Stimulated activated CD4-positive, alpha-beta T cell treated with anti-CD3 and anti-CD28 coated beads, Interleukin-4, amount 100 ng/mL, for 4 hours (primary cell): Measurements from ENCODE around the gene SULT1C3.
"Not testable (repeated sequence)": the region's sequence is repeated elsewhere in the genome, so short reads cannot be mapped to it uniquely, and the experiment has no call there.

Experiments used
- DNase-seq, 2 experiments: peaks; one replicate each; pipeline ENCODE4 v3.0.0-alpha.2; 2020

Gene SULT1C3

GRCh38 chr2:108253106-108253505 lies 13.3 kb downstream of the SULT1C3 start:
- DNase-seq = no peak

DNA sequence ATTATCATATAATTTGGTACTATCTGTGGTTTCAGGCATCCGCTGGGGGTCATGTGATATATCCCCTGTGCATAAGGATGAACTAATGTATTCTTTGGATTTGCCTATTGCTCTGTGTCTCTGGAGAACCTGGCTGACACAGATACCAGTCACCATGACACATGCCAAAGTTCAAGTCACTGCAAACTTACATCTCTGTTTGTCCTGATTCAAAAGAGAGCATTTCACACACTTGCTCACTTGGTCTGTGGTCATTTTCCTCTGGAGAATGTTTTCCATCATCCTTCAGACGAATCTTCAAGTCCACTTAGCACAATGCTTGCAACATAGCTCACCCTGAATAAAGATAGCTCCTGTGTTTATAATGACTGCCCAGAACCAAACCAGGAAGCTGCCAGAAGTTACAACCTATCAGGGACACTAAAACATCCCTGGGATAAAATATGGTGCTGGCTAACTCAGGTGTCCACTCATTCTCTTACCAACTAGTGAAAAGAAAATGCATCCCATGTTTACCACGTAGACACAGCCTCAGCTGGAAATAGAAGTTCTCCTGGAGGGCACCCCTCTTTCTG lies 18.1 kb downstream of the SULT1C3 start:
- no peak for DNase-seq

- no peak for DNase-seq
These were observed 21.0 kb downstream of the SULT1C3 start for GRCh38 chr2:108260773-108261172.

- DNase-seq = no peak
These were observed 22.3 kb downstream of the SULT1C3 start for GRCh38 chr2:108262036-108262435.

GRCh38 chr2:108263401-108263800 lies 23.6 kb downstream of the SULT1C3 start:
- no peak for DNase-seq

DNA sequence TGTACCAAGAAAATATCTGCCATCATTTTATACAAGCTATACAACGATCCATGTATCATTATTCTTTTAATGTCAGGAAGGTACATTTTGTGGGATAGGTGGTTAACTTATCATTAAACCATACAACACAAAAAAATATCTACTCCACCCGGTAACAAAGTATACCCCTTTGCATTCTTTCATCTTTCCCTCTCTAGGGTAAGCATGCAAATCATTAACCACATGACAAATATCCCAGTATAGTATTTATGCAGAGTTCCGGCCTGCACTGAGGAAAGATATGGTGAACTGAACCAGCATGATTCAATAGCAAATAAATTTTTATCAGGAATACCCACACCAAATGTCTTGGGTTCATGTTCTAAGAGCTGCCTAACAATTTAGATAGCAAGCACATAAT lies 26.4 kb downstream of the SULT1C3 start:
- DNase-seq = no peak

DNA sequence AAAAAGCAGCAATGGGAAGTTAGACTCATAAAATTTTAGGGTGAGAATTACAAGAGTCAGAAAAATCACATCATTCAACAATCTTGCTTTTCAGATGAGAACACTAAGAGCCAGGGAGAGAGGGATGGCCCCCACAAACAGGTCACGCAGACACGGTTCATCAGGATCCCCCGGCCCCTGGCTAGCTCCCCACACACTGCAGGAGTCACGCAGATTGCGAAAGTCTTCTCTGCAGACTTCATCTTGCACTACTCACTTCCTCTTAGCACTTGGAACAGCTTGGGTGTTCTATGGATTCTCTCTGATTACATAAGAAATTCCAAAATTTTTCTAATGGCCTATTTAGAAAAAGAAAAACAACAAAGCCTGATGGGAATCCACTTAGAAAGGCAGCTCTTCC lies 27.3 kb downstream of the SULT1C3 start:
- no peak for DNase-seq

DNA sequence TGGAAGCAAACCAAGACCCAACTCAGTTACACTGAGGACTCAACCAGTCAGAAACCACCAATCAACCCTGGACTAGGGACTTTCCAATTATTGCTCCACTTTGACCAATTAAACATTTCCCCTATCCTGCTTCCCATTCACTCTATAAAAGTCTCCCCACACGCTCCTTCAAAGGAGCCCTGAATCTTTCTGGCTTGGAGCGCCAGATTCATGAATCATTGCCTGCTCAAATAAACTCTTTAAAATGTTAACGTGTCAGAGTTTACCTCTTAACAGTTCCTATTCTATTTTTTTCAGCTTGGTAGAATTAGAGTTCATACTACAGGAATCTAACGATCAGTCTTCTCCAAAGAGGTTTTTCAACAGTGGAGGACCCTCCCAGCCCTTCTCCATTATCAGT lies 28.2 kb downstream of the SULT1C3 start:
- no peak for DNase-seq

GRCh38 chr2:108270346-108270745 lies 30.6 kb downstream of the SULT1C3 start:
- no peak for DNase-seq

DNA sequence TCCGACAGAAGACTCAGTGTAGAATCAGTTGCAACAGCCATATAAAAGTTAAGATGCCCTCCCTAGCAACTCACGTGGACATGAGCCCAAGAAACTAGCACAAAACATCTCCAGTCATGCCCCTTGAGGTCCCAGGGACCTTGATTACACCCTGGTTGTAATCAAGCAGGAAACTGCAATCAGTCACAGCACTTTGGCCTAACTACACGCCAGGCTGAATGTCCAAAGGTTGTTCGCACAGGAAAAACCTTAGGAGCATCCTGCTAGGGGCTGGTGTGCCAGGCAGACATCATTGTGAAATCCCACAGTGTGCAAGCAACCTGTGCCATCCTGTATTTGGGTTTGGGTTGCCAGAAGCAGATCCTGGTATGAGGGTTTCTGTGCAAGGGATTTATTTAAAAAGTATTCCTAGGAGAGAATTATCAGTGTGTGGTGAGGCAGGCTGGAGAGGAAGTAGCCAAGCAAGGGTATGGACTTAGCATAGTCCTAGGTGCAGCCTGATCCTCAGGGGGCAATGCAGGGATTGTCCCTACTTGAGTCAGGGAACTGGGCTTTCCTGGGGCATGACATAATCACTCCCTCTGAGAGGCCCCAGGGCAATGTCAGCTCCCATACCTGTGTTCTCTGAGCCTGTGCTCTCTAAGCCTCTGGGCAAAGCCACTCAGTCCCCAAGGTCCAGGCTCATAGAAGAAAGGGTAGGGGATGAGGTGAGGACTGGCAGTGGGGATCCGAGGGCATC lies 31.2 kb downstream of the SULT1C3 start:
- no peak for DNase-seq

DNA sequence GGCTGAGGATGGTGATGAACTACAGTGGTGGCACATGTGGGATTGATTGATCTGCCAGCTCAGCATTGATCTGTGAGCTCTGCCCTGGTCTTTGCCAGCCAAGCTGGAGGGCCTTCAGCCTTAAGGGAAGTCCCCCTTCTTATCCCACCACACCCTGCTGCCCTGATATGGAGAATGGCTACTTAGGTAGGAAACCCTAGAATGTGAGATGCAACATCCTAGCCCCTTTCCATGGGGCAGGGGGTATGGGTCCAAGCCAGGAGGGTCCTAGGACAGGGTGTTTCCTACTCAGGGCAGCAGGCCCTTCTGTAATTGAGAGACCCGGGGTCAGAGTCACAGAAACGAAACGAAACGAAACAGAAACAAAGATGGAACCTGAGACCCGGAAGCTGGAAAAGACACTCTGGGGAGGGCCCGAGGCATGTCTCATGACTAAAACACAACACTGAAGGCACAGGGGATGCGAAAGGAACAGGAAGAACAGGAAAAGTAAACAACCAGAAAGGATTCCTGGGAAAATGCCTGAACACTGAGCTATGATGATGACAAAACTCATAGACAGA lies 32.0 kb downstream of the SULT1C3 start:
- no peak for DNase-seq

GRCh38 chr2:108278631-108279030 lies 38.9 kb downstream of the SULT1C3 start:
- no peak for DNase-seq

- no peak for DNase-seq
These were observed 39.7 kb downstream of the SULT1C3 start for GRCh38 chr2:108279468-108279867.

DNA sequence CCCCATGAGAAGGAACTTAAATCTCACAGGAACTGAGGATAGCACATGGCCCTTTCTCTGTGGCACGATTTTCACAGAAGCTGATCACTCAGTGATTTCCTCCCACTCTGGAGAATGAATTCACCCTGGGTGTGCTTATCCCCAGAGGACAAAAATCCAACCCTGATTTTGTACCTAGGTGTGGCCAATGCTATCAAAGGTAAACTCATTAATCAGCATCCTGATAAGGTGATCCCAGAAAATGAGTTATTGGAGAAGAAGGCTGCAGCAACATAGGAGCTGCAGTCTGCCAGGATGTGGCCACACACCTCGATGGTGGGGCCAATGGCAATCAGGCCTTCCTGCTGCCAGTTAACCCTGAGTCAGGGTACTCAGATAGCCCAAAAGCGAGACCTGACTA lies 40.7 kb downstream of the SULT1C3 start:
- no peak for DNase-seq

- not testable (repeated sequence) for DNase-seq
These were observed 44.8 kb downstream of the SULT1C3 start for GRCh38 chr2:108284566-108284965.

DNA sequence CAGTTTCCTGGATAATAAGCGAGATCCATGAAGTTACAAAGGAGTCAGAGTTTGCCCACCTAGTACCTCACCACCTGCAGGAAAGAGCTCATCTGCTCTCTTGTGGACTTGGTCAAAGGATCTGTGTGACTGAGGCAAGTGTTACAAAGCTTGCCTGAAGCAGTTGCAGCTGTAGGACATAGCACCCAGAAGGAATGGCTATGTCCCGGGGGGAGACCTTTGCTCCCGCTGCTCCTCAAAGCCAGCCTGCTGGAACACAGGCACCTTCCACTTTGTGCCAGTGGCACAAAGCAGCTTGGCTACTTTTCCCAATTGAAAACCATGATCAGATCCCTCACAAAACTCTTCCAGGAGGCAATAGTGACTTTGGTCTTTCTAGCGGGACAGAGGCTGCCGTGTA lies 45.8 kb downstream of the SULT1C3 start:
- DNase-seq = no peak

GRCh38 chr2:108287169-108287568 lies 47.4 kb downstream of the SULT1C3 start:
- DNase-seq = no peak

GRCh38 chr2:108288534-108289106 lies 48.9 kb downstream of the SULT1C3 start, which contains the start of gene SULT1C2:
Gene SULT1C2 (plus strand): TSS chr2:108288895. CDS start chr2:108293668, 4,773 bp downstream.
- DNase-seq = no peak

DNA sequence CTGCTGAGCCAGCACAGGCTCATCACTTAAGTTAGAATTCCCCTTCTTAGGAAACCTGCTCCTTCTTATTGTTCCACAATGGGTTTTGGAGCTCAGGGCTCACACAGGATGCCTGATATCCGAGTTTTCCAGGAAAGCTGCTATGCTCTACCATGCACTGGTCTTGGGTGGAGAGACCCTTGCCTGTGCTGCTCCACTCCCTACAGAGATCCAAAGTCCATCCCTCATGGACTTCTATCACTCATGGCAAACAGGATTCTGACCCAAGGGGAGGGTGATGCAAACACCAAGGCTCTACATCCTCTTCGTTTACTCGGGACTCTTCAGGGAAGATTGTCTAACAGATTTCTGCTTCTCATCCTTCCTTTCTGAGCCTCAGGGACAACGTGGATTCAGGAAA lies 54.1 kb downstream of the SULT1C3 start:
- no peak for DNase-seq

- DNase-seq = no peak
These were observed 57.8 kb downstream of the SULT1C3 start for GRCh38 chr2:108297436-108298141.

DNA sequence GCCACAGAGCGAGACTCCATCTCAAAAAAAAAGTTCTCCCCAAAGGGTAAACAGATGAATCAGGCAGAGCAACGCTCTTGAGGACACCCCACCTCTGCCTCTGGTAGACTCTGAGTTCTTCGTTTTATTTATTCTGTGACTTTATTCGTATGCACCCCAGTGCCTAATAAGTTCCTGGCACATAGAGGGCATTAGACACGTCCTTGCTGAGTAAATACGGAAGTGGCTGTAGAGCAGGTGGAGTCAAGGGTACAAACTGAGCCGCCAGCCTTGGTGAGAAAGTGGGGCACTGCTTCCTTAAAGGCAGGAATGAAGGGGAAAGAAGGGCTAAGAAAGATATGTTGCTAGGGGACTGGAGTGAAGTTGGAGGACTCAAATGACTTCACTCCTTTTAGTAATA lies 61.8 kb downstream of the SULT1C3 start:
- no peak for DNase-seq

DNA sequence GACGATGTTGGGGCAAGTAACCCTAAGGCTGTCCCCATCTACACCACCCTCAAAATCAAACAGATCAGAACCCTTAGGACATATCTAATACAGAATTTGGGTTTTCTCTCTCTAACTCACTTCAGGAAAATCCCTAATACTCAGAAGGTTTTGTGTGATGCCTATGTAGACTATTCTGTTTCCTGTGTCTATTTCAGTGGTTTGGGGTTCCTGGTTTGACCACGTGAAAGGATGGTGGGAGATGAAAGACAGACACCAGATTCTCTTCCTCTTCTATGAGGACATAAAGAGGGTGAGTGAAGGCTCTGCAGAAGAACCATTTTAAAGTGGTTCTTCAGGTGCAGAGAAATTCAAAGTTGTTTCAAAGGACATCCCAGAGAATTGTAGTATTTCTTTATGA lies 65.2 kb downstream of the SULT1C3 start:
- DNase-seq = no peak

DNA sequence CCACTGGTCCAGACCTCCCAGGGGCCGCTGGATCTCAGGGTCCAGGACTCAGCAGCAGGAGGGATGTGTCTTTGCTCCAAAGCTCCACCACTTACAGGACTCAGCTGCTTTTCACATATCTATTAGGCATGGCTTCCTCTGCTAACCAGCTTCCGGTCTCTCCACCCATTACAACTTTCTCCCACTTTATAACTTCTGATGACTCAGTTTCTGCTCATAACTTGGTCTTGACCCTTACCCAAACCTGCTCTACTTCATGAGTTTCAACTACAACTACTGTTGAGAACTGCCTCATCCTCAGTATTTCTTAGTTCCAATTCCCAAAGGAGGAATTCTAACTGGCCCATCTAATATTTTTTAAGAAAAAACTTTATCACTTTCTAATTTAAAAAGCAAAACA lies 66.1 kb downstream of the SULT1C3 start:
- no peak for DNase-seq
